ENCODE results near the gene ZDHHC14.

GRCh38 chr6:157411368-157411767, 30.4 kb downstream of the ZDHHC14 start:
- no peak for TF ChIP-seq EP300 (IDR thresholded peaks at IDR 0.05; ENCODE audit: borderline replicate concordance)
- no peak for TF ChIP-seq YY1 (IDR thresholded peaks at IDR 0.05; ENCODE audit: low read depth)
- no peak for TF ChIP-seq REST (IDR thresholded peaks at IDR 0.05; ENCODE audit: low read depth)
- TF ChIP-seq MAX (IDR thresholded peaks at IDR 0.05) = no peak
- TF ChIP-seq FOXM1 (IDR thresholded peaks at IDR 0.05; ENCODE audit: borderline replicate concordance, low read depth) = no peak
- TF ChIP-seq CEBPB (IDR thresholded peaks at IDR 0.05) = no peak
- no peak for TF ChIP-seq RAD21 (IDR thresholded peaks at IDR 0.05; ENCODE audit: low read depth)
- no peak for TF ChIP-seq EGR1 (IDR thresholded peaks at IDR 0.05)
- TF ChIP-seq TEAD4 (IDR thresholded peaks at IDR 0.05) = no peak
- no peak for TF ChIP-seq USF1 (IDR thresholded peaks at IDR 0.05)
- no peak for TF ChIP-seq CREB1 (IDR thresholded peaks at IDR 0.05; ENCODE audit: low read depth)
